Keratinocyte (primary cell): ENCODE data around the gene RHOA. TPM values are rescaled to one million over a fixed set of nuclear protein-coding genes. Genes with fewer than 3 reads are reported as not detected.

Source experiments
- DNase-seq: peaks from one replicate; pipeline ENCODE4 v3.0.0-alpha.2; 2011; ENCODE audit warnings: low read depth, missing footprints, low spot score
- FAIRE-seq: peaks from 2 replicates; lab custom pipeline; 2011; peaks lifted over from hg19 to GRCh38; lab: Jason Lieb, UNC
- H2AFZ ChIP-seq: 2 replicates; pipeline ENCODE4 v1.6.0; 2012; ENCODE audit warnings: low read length, control low read depth, inconsistent platforms; ENCODE audit not compliant: control insufficient read depth
- H3K27ac ChIP-seq: 2 replicates; pipeline ENCODE4 v1.5.1; 2011; ENCODE audit warnings: low read length; ENCODE audit not compliant: control insufficient read depth, insufficient read depth
- H3K27me3 ChIP-seq: 3 replicates; pipeline ENCODE4 v1.6.0; 2011; ENCODE audit warnings: low read length; ENCODE audit not compliant: control insufficient read depth, insufficient read depth; ENCODE audit errors: extremely low read depth
- H3K36me3 ChIP-seq, 2 experiments: 2 replicates in 1 of 2; 3 replicates in 1 of 2; pipeline ENCODE4 v1.5.1; 2011; ENCODE audit warnings: low read length in 2 of 2, mild to moderate bottlenecking in 1 of 2; ENCODE audit not compliant: control insufficient read depth in 2 of 2, insufficient read depth in 2 of 2; ENCODE audit errors: extremely low read depth in 1 of 2
- H3K4me1 ChIP-seq: 3 replicates; pipeline ENCODE4 v1.5.1; 2011; ENCODE audit warnings: low read length; ENCODE audit not compliant: control insufficient read depth, insufficient read depth; ENCODE audit errors: extremely low read depth
- H3K4me2 ChIP-seq: 3 replicates; pipeline ENCODE4 v1.6.0; 2011; ENCODE audit warnings: low read depth, low read length; ENCODE audit not compliant: control insufficient read depth, insufficient read depth; ENCODE audit errors: extremely low read depth
- H3K4me3 ChIP-seq, 3 experiments: fragments of 200-600 bp in 1 of 3; sonication (generic) in 1 of 3; 2 replicates in 2 of 3; 3 replicates in 1 of 3; pipeline ENCODE4 v1.5.1; 2011 to 2016; ENCODE audit warnings: low read length in 3 of 3, mild to moderate bottlenecking in 3 of 3, control low read depth in 2 of 3, inconsistent platforms in 1 of 3, low read depth in 1 of 3, mixed read lengths in 1 of 3, mixed run types in 1 of 3, moderate library complexity in 1 of 3; ENCODE audit not compliant: control insufficient read depth in 2 of 3, insufficient read depth in 2 of 3; ENCODE audit errors: extremely low read depth in 1 of 3
- H3K79me2 ChIP-seq: 2 replicates; pipeline ENCODE4 v1.6.0; 2012; ENCODE audit warnings: low read length; ENCODE audit not compliant: control insufficient read depth, insufficient read depth
- H3K9ac ChIP-seq: 3 replicates; pipeline ENCODE4 v1.6.0; 2011; ENCODE audit warnings: low read length; ENCODE audit not compliant: control insufficient read depth, insufficient read depth; ENCODE audit errors: extremely low read depth
- H3K9me1 ChIP-seq: 3 replicates; pipeline ENCODE4 v1.6.0; 2011; ENCODE audit warnings: low read length; ENCODE audit not compliant: control insufficient read depth, insufficient read depth; ENCODE audit errors: extremely low read depth
- H3K9me3 ChIP-seq: 2 replicates; pipeline ENCODE4 v1.5.1; 2012; ENCODE audit warnings: low read depth, low read length; ENCODE audit not compliant: control insufficient read depth
- H4K20me1 ChIP-seq: 3 replicates; pipeline ENCODE4 v1.6.0; 2011; ENCODE audit warnings: low read length; ENCODE audit not compliant: control insufficient read depth, insufficient read depth; ENCODE audit errors: extremely low read depth
- CTCF ChIP-seq, 3 experiments: IDR thresholded peaks in 1 of 3; conservative IDR thresholded peaks in 1 of 3; optimal IDR thresholded peaks in 1 of 3; 2 replicates in 2 of 3; 3 replicates in 1 of 3; pipeline versions ENCODE3 to v1.5.1; 2011; ENCODE audit warnings: low read length in 3 of 3, mild to moderate bottlenecking in 3 of 3, moderate library complexity in 2 of 3, control low read depth in 1 of 3, inconsistent platforms in 1 of 3; ENCODE audit not compliant: insufficient read depth in 2 of 3; ENCODE audit errors: extremely low read depth in 1 of 3
- EZH2 ChIP-seq: IDR thresholded peaks from one replicate; pipeline ENCODE4 v1.6.1; 2012; ENCODE audit warnings: inconsistent platforms, mild to moderate bottlenecking, low read length, moderate library complexity
- dilution Hi-C: fragments of 300-500 bp; cut with MboI; formaldehyde crosslinking; loops from one replicate; pipeline ENCODE4 v1.7.0; 2020; ENCODE audit warnings: low sequenced_read_pairs; ENCODE audit not compliant: extremely low pct_ligation_motif_present
- polyA plus RNA-seq, 5 experiments: library from polyadenylated mRNA; depleted of rRNA in 3 of 5; stranded (reverse) in 3 of 5; stranded (forward) in 1 of 5; unstranded in 1 of 5; fragments of >200 nt; gene quantifications; 1 replicate in 1 of 5; 2 replicates in 3 of 5; 3 replicates in 1 of 5; pipeline versions ENCODE4 v1.2.1 to v1.2.3, GENCODE V29; 2011 to 2012; ENCODE audit warnings: missing spikeins in 2 of 5, low read depth in 1 of 5, low replicate concordance in 1 of 5

The RHOA gene
- polyA plus RNA-seq, 1 donor (not counting 4 experiments of a cell fraction or from before 2014, with no cell fraction given) = 332 TPM

- Histone ChIP-seq H4K20me1 (no peaks in the 10 kb centered on the region), H3K4me2 (no peak overlapping the region), H2AFZ (no peak overlapping the region), H3K27me3 (no peaks in the 10 kb centered on the region), H3K9me1 (peaks cover 7% of the 10 kb centered on the region), H3K79me2 (peaks cover 11% of the 10 kb centered on the region), H3K27ac (no peak overlapping the region), H3K4me3 (no peak overlapping the region), H3K9ac (no peak overlapping the region), H3K36me3 (peaks cover 18 to 26% of the 10 kb centered on the region in 2 experiments), H3K4me1 (peaks cover 34% of the 10 kb centered on the region), H3K9me3 (no peaks in the 10 kb centered on the region)
- no peak for DNase-seq
- no peak for TF ChIP-seq EZH2
- TF ChIP-seq CTCF (optimal IDR thresholded peaks at IDR 0.05 in 1 of 3, IDR thresholded peaks at IDR 0.05 in 1 of 3, conservative IDR thresholded peaks at IDR 0.05 in 1 of 3; ENCODE audit: extremely low read depth in 1 of 3, insufficient read depth in 2 of 3, low read length in 3 of 3) = no peak
- dilution Hi-C loops = no loop called here
- no peak for FAIRE-seq
Measured at GRCh38 chr3:49417516-49418120, 5.8 kb upstream of the RHOA start.

GRCh38 chr3:49416867-49417266, 5.1 kb upstream of the RHOA start:
- H3K79me2 ChIP-seq = peaks cover 15% of the 10 kb centered on the region
- H3K27me3 ChIP-seq = no peaks in the 10 kb centered on the region
- H3K4me3 ChIP-seq = no peak overlapping the region
- H3K9me1 ChIP-seq = peaks cover 6% of the 10 kb centered on the region
- no peaks in the 10 kb centered on the region for H4K20me1 ChIP-seq
- no peak for FAIRE-seq
- H3K4me2 ChIP-seq = no peak overlapping the region
- dilution Hi-C loops = no loop called here
- no peak for DNase-seq
- peaks cover 31% of the 10 kb centered on the region for H3K4me1 ChIP-seq
- H3K9me3 ChIP-seq = no peaks in the 10 kb centered on the region
- no peak for TF ChIP-seq CTCF (optimal IDR thresholded peaks at IDR 0.05 in 1 of 3, IDR thresholded peaks at IDR 0.05 in 1 of 3, conservative IDR thresholded peaks at IDR 0.05 in 1 of 3; ENCODE audit: extremely low read depth in 1 of 3, insufficient read depth in 2 of 3, low read length in 3 of 3)
- no peak for TF ChIP-seq EZH2
- H3K36me3 ChIP-seq = peaks cover 18 to 26% of the 10 kb centered on the region in 2 experiments
- no peak overlapping the region for H3K9ac ChIP-seq
- H3K27ac ChIP-seq = no peak overlapping the region
- no peak overlapping the region for H2AFZ ChIP-seq
